ENCODE data around the gene EED.

EED gene

GRCh38 chr11:86234831-86235461 is 9.6 kb upstream of the EED start:
- Histone ChIP-seq H3K27ac (ENCODE audit: low read depth, low read length, severe bottlenecking) (no peak overlapping the region), H3K9me3 (ENCODE audit: control insufficient read depth, low read length) (no peaks in the 10 kb centered on the region), H3K36me3 (ENCODE audit: control insufficient read depth, insufficient read depth, low read length) (no peaks in the 10 kb centered on the region), H3K4me1 (ENCODE audit: control insufficient read depth, insufficient read depth, low read length, poor library complexity, severe bottlenecking) (no peaks in the 10 kb centered on the region), H3K4me3 (ENCODE audit: extremely low read depth, insufficient read depth, low read length, poor library complexity, severe bottlenecking) (no peak overlapping the region)
- whole genome bisulfite sequencing, 2 experiments (ENCODE audit: insufficient coverage in 2 of 2) = no CpG with 5 or more reads among the region's 2 CpGs

- Histone ChIP-seq H3K4me3 (ENCODE audit: extremely low read depth, insufficient read depth, low read length, poor library complexity, severe bottlenecking) (no peak overlapping the region), H3K9me3 (ENCODE audit: control insufficient read depth, low read length) (no peaks in the 10 kb centered on the region), H3K4me1 (ENCODE audit: control insufficient read depth, insufficient read depth, low read length, poor library complexity, severe bottlenecking) (no peaks in the 10 kb centered on the region), H3K36me3 (ENCODE audit: control insufficient read depth, insufficient read depth, low read length) (no peaks in the 10 kb centered on the region), H3K27ac (ENCODE audit: low read depth, low read length, severe bottlenecking) (no peak overlapping the region)
- 89 to 93% methylated on average over 6 to 9 of the region's 9 CpGs for WGBS, 2 experiments (ENCODE audit: insufficient coverage in 2 of 2)
These were observed 7.2 kb upstream of the EED start for GRCh38 chr11:86237267-86237804.

GRCh38 chr11:86240164-86240563 is 4.4 kb upstream of the EED start:
- WGBS, 2 experiments (ENCODE audit: insufficient coverage in 2 of 2) = 87 to 92% methylated on average over 4 of the region's 4 CpGs
- no peaks in the 10 kb centered on the region for H3K9me3 ChIP-seq (ENCODE audit: control insufficient read depth, low read length)
- no peak overlapping the region for H3K4me3 ChIP-seq (ENCODE audit: extremely low read depth, insufficient read depth, low read length, poor library complexity, severe bottlenecking)
- H3K36me3 ChIP-seq (ENCODE audit: control insufficient read depth, insufficient read depth, low read length) = no peaks in the 10 kb centered on the region
- H3K4me1 ChIP-seq (ENCODE audit: control insufficient read depth, insufficient read depth, low read length, poor library complexity, severe bottlenecking) = peaks cover 7% of the 10 kb centered on the region
- H3K27ac ChIP-seq (ENCODE audit: low read depth, low read length, severe bottlenecking) = no peak overlapping the region

DNA sequence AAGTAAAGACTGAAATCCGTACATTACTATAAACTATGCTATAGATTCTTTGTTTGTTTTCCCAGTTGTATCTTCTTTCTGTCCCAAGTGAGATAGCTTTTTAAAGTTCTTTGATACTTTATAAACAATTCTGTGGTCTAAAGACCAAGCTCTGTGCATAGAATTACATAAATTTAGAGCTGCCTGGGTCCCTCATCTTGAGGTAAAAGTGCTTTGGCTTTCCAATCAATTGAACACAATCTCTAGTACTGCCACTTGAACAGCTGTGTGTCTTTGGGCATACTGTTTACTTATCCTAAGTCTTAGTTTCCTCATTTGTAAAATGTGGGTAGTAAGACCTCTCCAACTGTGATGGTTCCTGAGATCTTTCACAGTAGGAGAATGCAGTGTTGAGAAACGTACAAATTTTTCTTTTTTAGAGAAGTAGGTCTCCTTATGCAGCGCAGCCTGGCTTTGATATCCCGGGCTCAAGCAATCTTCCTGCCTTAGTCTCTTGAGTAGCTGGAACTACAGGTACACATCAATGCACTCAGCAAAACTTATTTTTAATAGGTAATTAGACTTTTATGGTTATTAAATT is 2.5 kb upstream of the EED start:
- no peaks in the 10 kb centered on the region for H3K36me3 ChIP-seq (ENCODE audit: control insufficient read depth, insufficient read depth, low read length)
- WGBS, 2 experiments (ENCODE audit: insufficient coverage in 2 of 2) = 90 to 100% methylated on average over 1 to 2 of the region's 4 CpGs
- H3K27ac ChIP-seq (ENCODE audit: low read depth, low read length, severe bottlenecking) = no peak overlapping the region
- H3K9me3 ChIP-seq (ENCODE audit: control insufficient read depth, low read length) = no peaks in the 10 kb centered on the region
- no peak overlapping the region for H3K4me3 ChIP-seq (ENCODE audit: extremely low read depth, insufficient read depth, low read length, poor library complexity, severe bottlenecking)
- peaks cover 7% of the 10 kb centered on the region for H3K4me1 ChIP-seq (ENCODE audit: control insufficient read depth, insufficient read depth, low read length, poor library complexity, severe bottlenecking)

DNA sequence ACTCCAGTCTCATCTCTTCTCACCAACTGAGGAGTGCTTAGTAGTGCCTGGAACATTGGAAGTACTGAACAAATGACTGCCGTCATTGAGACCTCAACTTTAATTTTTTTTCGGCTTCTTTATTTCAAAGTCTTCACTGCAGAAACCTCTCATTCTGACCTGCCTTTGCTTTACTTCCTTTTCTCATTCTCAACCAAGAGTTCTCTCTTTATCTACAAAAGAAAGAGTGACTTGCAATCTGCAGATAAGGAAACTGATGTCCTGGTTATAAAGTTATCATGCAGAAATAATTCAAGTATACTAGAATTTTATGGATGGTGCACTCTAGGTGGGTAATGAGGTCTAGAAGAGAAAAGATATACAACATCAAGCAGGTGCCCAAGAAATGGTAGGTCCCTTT is 1.2 kb upstream of the EED start:
- H3K4me3 ChIP-seq (ENCODE audit: extremely low read depth, insufficient read depth, low read length, poor library complexity, severe bottlenecking) = no peak overlapping the region
- no peak overlapping the region for H3K27ac ChIP-seq (ENCODE audit: low read depth, low read length, severe bottlenecking)
- 83 to 86% methylated on average over 1 to 2 of the region's 2 CpGs for WGBS, 2 experiments (ENCODE audit: insufficient coverage in 2 of 2)
- H3K36me3 ChIP-seq (ENCODE audit: control insufficient read depth, insufficient read depth, low read length) = no peaks in the 10 kb centered on the region
- H3K9me3 ChIP-seq (ENCODE audit: control insufficient read depth, low read length) = no peaks in the 10 kb centered on the region
- peaks cover 13% of the 10 kb centered on the region for H3K4me1 ChIP-seq (ENCODE audit: control insufficient read depth, insufficient read depth, low read length, poor library complexity, severe bottlenecking)

GRCh38 chr11:86244063-86244521 is 461 bp upstream of the EED start:
- Histone ChIP-seq H3K36me3 (ENCODE audit: control insufficient read depth, insufficient read depth, low read length) (no peaks in the 10 kb centered on the region), H3K27ac (ENCODE audit: low read depth, low read length, severe bottlenecking) (peak overlapping the region; percentile 100), H3K4me1 (ENCODE audit: control insufficient read depth, insufficient read depth, low read length, poor library complexity, severe bottlenecking) (peaks cover 19% of the 10 kb centered on the region), H3K4me3 (ENCODE audit: extremely low read depth, insufficient read depth, low read length, poor library complexity, severe bottlenecking) (peak overlapping the region; percentile 92), H3K9me3 (ENCODE audit: control insufficient read depth, low read length) (no peaks in the 10 kb centered on the region)
- 5 to 7% methylated on average over 17 to 18 of the region's 18 CpGs for WGBS, 2 experiments (ENCODE audit: insufficient coverage in 2 of 2)

DNA sequence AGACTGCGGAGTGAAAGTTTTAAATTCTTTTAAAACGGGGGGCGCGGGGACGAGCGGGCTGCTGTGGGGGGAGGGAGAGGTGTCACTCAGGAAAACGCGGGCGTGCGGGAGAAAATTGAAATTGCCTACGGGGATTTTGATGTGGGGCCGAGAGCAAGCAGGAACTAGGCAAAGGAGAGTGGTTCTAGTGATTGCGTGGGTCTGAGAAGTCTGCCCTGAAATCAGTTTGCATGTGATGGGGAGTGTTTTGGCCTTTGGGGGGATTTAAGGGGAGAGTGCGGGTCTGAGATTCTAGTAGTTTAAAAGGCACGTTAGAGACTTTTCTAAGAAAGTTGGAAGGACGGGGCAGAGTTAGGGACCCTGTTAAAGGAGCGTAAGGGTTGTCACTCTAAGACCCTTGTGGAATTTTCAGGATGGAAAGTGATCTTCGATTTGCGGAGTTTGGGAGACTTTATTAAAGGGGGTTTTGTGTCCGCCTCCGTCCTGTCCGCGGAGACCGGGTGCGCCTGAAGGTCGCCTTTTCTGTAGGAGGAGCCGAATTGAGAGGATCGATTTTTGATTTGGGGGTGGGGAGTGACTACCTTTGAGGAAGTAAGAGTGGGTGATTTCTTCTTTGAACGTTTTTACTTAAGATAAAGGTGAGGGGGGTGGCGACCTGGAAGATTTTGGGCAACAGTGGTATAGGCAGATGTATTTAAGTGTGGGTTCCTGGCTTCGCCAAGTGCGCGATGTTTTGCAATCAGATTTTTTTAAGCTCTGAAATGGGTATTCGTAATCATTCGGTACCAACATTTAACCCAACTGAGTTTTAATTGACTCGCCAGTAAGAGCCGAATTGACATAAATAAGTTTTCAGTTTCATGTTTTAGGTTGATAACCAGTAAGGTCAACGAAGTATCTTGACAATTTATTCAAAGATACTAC is 1.1 kb downstream of the EED start:
- Histone ChIP-seq H3K4me1 (ENCODE audit: control insufficient read depth, insufficient read depth, low read length, poor library complexity, severe bottlenecking) (peaks cover 22% of the 10 kb centered on the region), H3K4me3 (ENCODE audit: extremely low read depth, insufficient read depth, low read length, poor library complexity, severe bottlenecking) (peak overlapping the region; percentile 92), H3K9me3 (ENCODE audit: control insufficient read depth, low read length) (no peaks in the 10 kb centered on the region), H3K27ac (ENCODE audit: low read depth, low read length, severe bottlenecking) (peak overlapping the region; percentile 100), H3K36me3 (ENCODE audit: control insufficient read depth, insufficient read depth, low read length) (peaks cover 4% of the 10 kb centered on the region)
- 1 to 2% methylated on average over 19 to 30 of the region's 38 CpGs for WGBS, 2 experiments (ENCODE audit: insufficient coverage in 2 of 2)

DNA sequence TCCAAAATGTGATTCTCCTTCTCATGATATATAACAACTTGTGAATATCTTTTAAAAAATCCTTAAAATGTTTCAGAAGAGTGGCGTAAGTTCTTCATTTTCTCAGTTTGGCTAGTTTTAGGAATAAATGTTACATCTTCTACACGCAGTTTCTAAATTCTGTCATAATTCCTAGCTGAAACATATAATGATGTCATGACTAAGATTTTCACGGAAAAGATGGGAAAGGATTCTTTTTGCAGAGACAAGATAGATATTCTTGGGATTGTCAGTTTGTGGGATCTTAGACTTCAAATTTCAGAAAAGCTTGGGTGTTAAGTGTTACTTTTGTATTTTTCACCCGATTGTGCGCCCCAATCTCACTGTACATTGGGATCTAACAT is 1.7 kb downstream of the EED start:
- Histone ChIP-seq H3K36me3 (ENCODE audit: control insufficient read depth, insufficient read depth, low read length) (peaks cover 6% of the 10 kb centered on the region), H3K9me3 (ENCODE audit: control insufficient read depth, low read length) (no peaks in the 10 kb centered on the region), H3K4me3 (ENCODE audit: extremely low read depth, insufficient read depth, low read length, poor library complexity, severe bottlenecking) (peak overlapping the region; percentile 92), H3K27ac (ENCODE audit: low read depth, low read length, severe bottlenecking) (no peak overlapping the region), H3K4me1 (ENCODE audit: control insufficient read depth, insufficient read depth, low read length, poor library complexity, severe bottlenecking) (peaks cover 22% of the 10 kb centered on the region)
- WGBS, 2 experiments (ENCODE audit: insufficient coverage in 2 of 2) = no CpG with 5 or more reads among the region's 5 CpGs

GRCh38 chr11:86247608-86248007 is 3.1 kb downstream of the EED start:
- Histone ChIP-seq H3K4me1 (ENCODE audit: control insufficient read depth, insufficient read depth, low read length, poor library complexity, severe bottlenecking) (peaks cover 22% of the 10 kb centered on the region), H3K4me3 (ENCODE audit: extremely low read depth, insufficient read depth, low read length, poor library complexity, severe bottlenecking) (no peak overlapping the region), H3K36me3 (ENCODE audit: control insufficient read depth, insufficient read depth, low read length) (peaks cover 8% of the 10 kb centered on the region), H3K9me3 (ENCODE audit: control insufficient read depth, low read length) (no peaks in the 10 kb centered on the region), H3K27ac (ENCODE audit: low read depth, low read length, severe bottlenecking) (no peak overlapping the region)
- WGBS, 2 experiments (ENCODE audit: insufficient coverage in 2 of 2) = 90 to 100% methylated on average over 1 of the region's 1 CpG

DNA sequence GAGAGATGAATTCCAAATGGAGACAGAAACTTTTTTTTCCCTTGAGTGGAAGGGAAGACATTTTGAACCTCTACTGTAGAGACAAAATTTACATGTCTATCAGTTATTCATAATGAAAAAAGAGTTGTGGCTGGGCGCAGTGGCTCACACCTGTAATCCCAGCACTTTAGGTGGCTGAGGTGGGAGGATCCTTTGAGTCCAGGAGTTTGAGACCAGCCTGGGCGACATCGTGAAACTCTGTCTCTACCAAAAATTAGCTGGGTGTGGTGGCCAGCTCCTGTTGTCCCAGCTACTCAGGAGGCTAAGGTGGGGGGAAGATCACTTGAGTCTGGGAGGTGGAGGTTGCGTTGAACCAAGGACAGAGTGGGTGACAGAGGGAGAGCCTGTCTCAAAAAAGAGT is 4.1 kb downstream of the EED start:
- Histone ChIP-seq H3K9me3 (ENCODE audit: control insufficient read depth, low read length) (no peaks in the 10 kb centered on the region), H3K4me3 (ENCODE audit: extremely low read depth, insufficient read depth, low read length, poor library complexity, severe bottlenecking) (no peak overlapping the region), H3K4me1 (ENCODE audit: control insufficient read depth, insufficient read depth, low read length, poor library complexity, severe bottlenecking) (peaks cover 21% of the 10 kb centered on the region), H3K27ac (ENCODE audit: low read depth, low read length, severe bottlenecking) (no peak overlapping the region), H3K36me3 (ENCODE audit: control insufficient read depth, insufficient read depth, low read length) (peaks cover 11% of the 10 kb centered on the region)
- WGBS, 2 experiments (ENCODE audit: insufficient coverage in 2 of 2) = 73 to 88% methylated on average over 1 to 3 of the region's 4 CpGs
